ENCODE measurements around the gene RNF175. TPM values are rescaled to one million over a fixed set of nuclear protein-coding genes. Genes with fewer than 3 reads are reported as not detected.

RNF175 gene
- 0.50 TPM in 1 of 2 replicates, not detected in the other for total RNA-seq

DNA sequence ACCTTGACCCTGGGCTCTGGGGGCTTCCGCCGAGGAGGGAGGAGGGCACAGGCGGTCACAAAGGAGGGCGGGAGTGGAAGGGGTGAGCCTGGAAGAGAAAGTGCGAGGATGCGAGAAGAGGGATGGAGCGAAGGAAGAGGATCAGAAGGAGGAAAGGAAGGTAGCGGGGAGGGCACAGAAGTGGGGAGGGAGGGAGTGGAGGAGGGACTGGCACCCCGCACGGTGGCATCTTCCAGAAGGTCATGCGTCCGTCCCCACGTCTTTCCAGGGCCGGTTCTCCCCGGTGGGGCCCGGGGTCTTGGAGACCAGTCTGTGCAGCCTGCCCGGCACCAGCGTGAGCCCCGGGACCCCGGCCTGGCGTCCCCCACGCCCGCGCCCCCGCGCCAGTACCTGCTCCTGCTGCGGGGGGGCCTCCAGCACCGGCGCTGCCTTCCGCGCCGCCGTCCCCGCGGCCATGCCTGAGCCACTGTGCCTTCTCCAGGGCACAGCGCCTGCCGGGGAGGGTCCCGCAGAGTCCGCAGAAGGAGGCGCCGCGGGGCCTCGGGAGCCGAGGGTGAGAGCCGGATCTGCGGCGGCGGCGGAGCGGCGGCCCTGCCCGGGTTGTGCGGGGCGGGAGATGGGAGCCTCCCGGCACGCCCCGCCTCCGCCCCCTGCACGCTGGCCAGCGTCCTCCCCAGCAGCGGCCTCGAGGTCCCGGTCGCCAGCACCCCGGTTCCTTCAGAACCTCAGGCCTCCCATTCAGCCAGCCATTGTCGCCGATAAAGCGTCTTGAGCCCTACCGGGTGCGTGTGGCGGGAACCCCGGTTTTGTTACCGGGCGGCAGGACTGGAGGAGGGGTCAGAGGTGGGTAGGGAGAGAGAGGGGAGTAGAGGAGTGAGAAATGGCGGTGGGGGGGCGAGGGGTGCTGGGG lies at the start of gene RNF175:
Gene RNF175 (minus strand): TSS at position 618 of the 910 bp plus-strand sequence. CDS start 162 bp downstream, at position 456.

DNA sequence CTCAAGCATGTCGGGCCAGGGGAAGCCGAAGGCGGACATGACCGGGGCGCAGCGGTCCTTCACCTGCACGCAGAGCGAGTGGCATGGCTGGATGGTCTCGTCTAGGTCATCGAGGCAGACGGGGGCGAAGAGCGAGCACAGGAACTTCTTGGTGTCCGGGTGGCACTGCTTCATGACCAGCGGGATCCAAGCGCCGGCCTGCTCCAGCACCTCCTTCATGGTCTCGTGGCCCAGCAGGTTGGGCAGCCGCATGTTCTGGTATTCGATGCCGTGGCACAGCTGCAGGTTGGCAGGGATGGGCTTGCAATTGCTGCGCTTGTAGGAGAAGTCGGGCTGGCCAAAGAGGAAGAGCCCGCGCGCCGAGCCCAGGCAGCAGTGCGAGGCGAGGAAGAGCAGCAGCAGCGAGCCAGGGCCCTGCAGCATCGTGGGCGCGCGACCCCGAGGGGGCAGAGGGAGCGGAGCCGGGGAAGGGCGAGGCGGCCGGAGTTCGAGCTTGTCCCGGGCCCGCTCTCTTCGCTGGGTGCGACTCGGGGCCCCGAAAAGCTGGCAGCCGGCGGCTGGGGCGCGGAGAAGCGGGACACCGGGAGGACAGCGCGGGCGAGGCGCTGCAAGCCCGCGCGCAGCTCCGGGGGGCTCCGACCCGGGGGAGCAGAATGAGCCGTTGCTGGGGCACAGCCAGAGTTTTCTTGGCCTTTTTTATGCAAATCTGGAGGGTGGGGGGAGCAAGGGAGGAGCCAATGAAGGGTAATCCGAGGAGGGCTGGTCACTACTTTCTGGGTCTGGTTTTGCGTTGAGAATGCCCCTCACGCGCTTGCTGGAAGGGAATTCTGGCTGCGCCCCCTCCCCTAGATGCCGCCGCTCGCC lies 28.8 kb upstream of the RNF175 start, which contains the start of gene SFRP2:
Gene SFRP2 (minus strand): TSS at position 671 of the 864 bp plus-strand sequence. CDS start 248 bp downstream, at position 423.

DNA sequence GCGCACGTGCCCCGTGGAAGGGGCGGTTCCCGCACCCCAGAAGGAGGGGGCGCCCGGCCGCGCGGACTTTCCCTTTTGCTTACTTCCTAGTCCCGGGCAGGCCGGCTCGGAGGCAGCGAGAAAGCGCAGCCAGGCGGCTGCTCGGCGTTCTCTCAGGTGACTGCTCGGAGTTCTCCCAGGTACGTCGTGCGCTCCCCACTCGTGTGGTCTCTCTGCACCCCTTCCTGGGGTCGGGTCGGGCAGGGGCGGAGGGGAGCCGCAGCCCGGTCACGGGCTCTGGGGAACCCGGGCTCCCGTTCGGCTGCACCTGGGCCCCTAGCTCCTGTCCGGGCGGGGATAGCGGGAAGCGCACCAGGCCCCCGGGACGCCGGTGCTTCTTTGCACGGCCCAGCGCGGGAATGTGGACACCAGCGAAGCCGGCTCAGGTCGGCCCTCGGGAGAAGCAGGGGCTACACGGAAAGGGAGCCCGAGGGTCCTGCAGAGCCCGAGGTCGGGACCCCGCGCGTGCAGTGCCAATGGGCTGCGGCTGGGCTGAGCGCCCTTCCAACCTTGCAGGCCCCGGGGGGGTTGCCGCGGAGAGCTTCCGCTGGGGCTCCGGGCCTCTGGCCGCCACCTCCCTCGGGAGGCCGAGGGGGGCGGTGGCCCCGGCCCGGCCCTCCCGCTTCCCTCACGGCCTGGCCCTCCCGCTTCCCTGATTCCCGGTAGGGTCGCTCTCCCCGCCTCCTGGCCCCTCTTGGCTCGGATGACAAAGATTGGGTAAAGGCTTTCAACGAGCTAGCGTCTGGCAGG lies 75.4 kb downstream of the RNF175 start, which contains the start of gene TLR2:
Gene TLR2 (plus strand): TSS at position 99 of the 789 bp plus-strand sequence. CDS start 18,628 bp downstream, outside the sequence.

Other genes with a start within 250 kb of the RNF175 start
- 2.1 and 35.6 TPM in 2 replicates for gene TLR2, start 75.7 kb downstream of the RNF175 start, total RNA-seq
- gene SFRP2, start 29.1 kb upstream of the RNF175 start, total RNA-seq, result not detected in 2 replicates